ENCODE measurements around the gene HSDL1. TPM values are rescaled to one million over a fixed set of nuclear protein-coding genes. Genes with fewer than 3 reads are reported as not detected.

HSDL1 gene
- total and polyA plus RNA-seq, 10 of the 15 experiments (the other 5 are each of a cell fraction or from before 2014, with no cell fraction given) = 2.0 to 13.4 (median 5.6) TPM

- TF ChIP-seq BRCA1 (IDR thresholded peaks at IDR 0.05; ENCODE audit: low read depth, low read length) = 0 out of 2 replicates have a peak, but pooled peaks have one; percentile 24
- peak; percentile 54 for TF ChIP-seq TCF12 (IDR thresholded peaks at IDR 0.05; ENCODE audit: low read depth, low read length)
- peak; percentile 96 for TF ChIP-seq ZNF217 (IDR thresholded peaks at IDR 0.05)
- TF ChIP-seq RUNX3 (IDR thresholded peaks at IDR 0.05; ENCODE audit: low read length) = peak; percentile 65
- 0 out of 2 replicates have a peak, but pooled peaks have one; percentile 45 for TF ChIP-seq TBL1XR1 (IDR thresholded peaks at IDR 0.05; ENCODE audit: low read depth, low read length)
- peak; percentile 59; the same call in 1 of the 3 replicates for TF ChIP-seq POU2F2 (IDR thresholded peaks at IDR 0.05; ENCODE audit: borderline replicate concordance, low read depth, low read length)
- TF ChIP-seq ZBTB4 (CRISPR knock-in tag; IDR thresholded peaks at IDR 0.05) = no peak
- peak; percentile 85 for TF ChIP-seq MXI1 (IDR thresholded peaks at IDR 0.05; ENCODE audit: low read depth, low read length)
- TF ChIP-seq EED (IDR thresholded peaks at IDR 0.05; ENCODE audit: low read depth) = 0 out of 2 replicates have a peak, but pooled peaks have one; percentile 34
- peak; percentile 65; the same call in 1 of the 2 replicates for TF ChIP-seq STAT1 (conservative IDR thresholded peaks at IDR 0.05)
- peak; percentile 76; the same call in 1 of the 2 replicates for TF ChIP-seq SMARCA5 (IDR thresholded peaks at IDR 0.05)
- no peak for TF ChIP-seq USF2 (IDR thresholded peaks at IDR 0.05; ENCODE audit: borderline replicate concordance, low read depth, low read length)
- peak; percentile 66; the same call in 1 of the 2 replicates for TF ChIP-seq LARP7 (IDR thresholded peaks at IDR 0.05)
- no peak for TF ChIP-seq NFXL1 (IDR thresholded peaks at IDR 0.05; ENCODE audit: borderline replicate concordance)
- TF ChIP-seq SPI1 (IDR thresholded peaks at IDR 0.05; ENCODE audit: borderline replicate concordance, insufficient read depth, low read depth, low read length) = peak; percentile 48; the same call in 1 of the 2 replicates
- peak; percentile 19; the same call in 1 of the 2 replicates for TF ChIP-seq RFX5 (IDR thresholded peaks at IDR 0.05; ENCODE audit: low read depth, low read length)
- TF ChIP-seq NR2C1 (IDR thresholded peaks at IDR 0.05) = peak; percentile 77
- peak; percentile 96 for TF ChIP-seq ZBTB40 (IDR thresholded peaks at IDR 0.05; ENCODE audit: borderline replicate concordance)
- TF ChIP-seq CBFB (IDR thresholded peaks at IDR 0.05; ENCODE audit: low read depth) = peak; percentile 71; the same call in 1 of the 2 replicates
- peak; percentile 73 for TF ChIP-seq SREBF2 (IDR thresholded peaks at IDR 0.05; ENCODE audit: low read length)
- TF ChIP-seq FOXK2 (IDR thresholded peaks at IDR 0.05) = 0 out of 2 replicates have a peak, but pooled peaks have one; percentile 8
- TF ChIP-seq PKNOX1 (IDR thresholded peaks at IDR 0.05) = peak; percentile 28
Measured at GRCh38 chr16:84186685-84187437, 41.9 kb upstream of the HSDL1 start, which contains the start of gene TAF1C (continued).
